ENCODE results near the gene PNMA6F. TPM values are rescaled to one million over a fixed set of nuclear protein-coding genes. Genes with fewer than 3 reads are reported as not detected.

PNMA6F gene
- total RNA-seq, 4 donors from 2014 or later: 0.59 TPM; not detected in 3

DNA sequence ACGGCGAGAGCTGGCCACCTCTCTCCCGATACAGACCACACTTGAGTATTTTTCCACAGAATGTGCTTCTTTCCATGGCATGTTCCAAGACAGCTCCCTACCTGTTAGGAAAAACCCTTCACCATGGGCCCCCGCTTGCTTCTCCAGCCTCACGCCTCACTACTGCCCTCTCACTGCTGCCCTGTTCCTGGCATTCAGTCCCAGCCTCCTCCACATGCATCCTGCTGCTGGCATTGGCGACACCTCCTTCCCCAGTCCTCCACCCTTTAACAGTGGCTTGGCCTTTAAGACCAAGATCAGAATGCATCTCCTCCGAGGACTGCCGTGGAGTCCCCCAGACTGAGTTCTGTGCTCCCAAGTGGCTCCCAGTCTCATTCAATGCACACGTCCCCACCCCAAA, 10.7 kb downstream of the PNMA6F start:
- Histone ChIP-seq H3K36me3 (no peaks in the 10 kb centered on the region), H3K27me3 (no peaks in the 10 kb centered on the region), H3K4me3 (no peak overlapping the region), H3K9me3 (no peaks in the 10 kb centered on the region), H3K27ac (no peak overlapping the region), H3K4me1 (no peaks in the 10 kb centered on the region)
- no peak for DNase-seq (ENCODE audit: low spot score in 2 of 2)
- TF ChIP-seq EP300 (IDR thresholded peaks at IDR 0.05) (no peak), CTCF (IDR thresholded peaks at IDR 0.05) (no peak), POLR2A (IDR thresholded peaks at IDR 0.05) (no peak)
- 81% methylated on average over 6 to 9 of the region's 9 CpGs for WGBS, 2 donors

GRCh38 chrX:153307276-153308178, 14.0 kb downstream of the PNMA6F start:
- Histone ChIP-seq H3K9me3 (no peaks in the 10 kb centered on the region), H3K36me3 (no peaks in the 10 kb centered on the region), H3K27ac (no peak overlapping the region), H3K27me3 (no peaks in the 10 kb centered on the region), H3K4me3 (no peak overlapping the region), H3K4me1 (no peaks in the 10 kb centered on the region)
- DNase-seq (ENCODE audit: low spot score in 2 of 2): no peak
- WGBS, 2 donors: 52 to 69% methylated on average over 8 to 12 of the region's 12 CpGs
- TF ChIP-seq EP300 (IDR thresholded peaks at IDR 0.05) (no peak), POLR2A (IDR thresholded peaks at IDR 0.05) (no peak), CTCF (IDR thresholded peaks at IDR 0.05) (no peak)

GRCh38 chrX:153306527-153307115, 14.9 kb downstream of the PNMA6F start:
- TF ChIP-seq CTCF (IDR thresholded peaks at IDR 0.05) (no peak), EP300 (IDR thresholded peaks at IDR 0.05) (no peak), POLR2A (IDR thresholded peaks at IDR 0.05) (no peak)
- H3K27ac ChIP-seq: no peak overlapping the region
- H3K9me3 ChIP-seq: no peaks in the 10 kb centered on the region
- no peak overlapping the region for H3K4me3 ChIP-seq
- no peak for DNase-seq (ENCODE audit: low spot score in 2 of 2)
- H3K36me3 ChIP-seq: no peaks in the 10 kb centered on the region
- no peaks in the 10 kb centered on the region for H3K4me1 ChIP-seq
- H3K27me3 ChIP-seq: no peaks in the 10 kb centered on the region
- 87% methylated on average over 9 to 12 of the region's 17 CpGs for WGBS, 2 donors

- Histone ChIP-seq H3K36me3 (no peaks in the 10 kb centered on the region), H3K27ac (no peak overlapping the region), H3K27me3 (no peaks in the 10 kb centered on the region), H3K4me1 (no peaks in the 10 kb centered on the region), H3K4me3 (no peak overlapping the region), H3K9me3 (no peaks in the 10 kb centered on the region)
- TF ChIP-seq CTCF (IDR thresholded peaks at IDR 0.05) (no peak), EP300 (IDR thresholded peaks at IDR 0.05) (no peak)
- 89 to 93% methylated on average over 2 to 3 of the region's 3 CpGs for WGBS, 2 donors
- DNase-seq (ENCODE audit: low spot score in 2 of 2): no peak
Measured at GRCh38 chrX:153305972-153306371, 15.6 kb downstream of the PNMA6F start.
